Gastroesophageal sphincter (tissue), 4 donors: Measurements from ENCODE around the gene HTR6. TPM values are rescaled to one million over a fixed set of nuclear protein-coding genes. Genes with fewer than 3 reads are reported as not detected.
"Not testable (repeated sequence)": the region's sequence is repeated elsewhere in the genome, so short reads cannot be mapped to it uniquely, and the experiment has no call there.

Experiments
- ATAC-seq: fragments of 150-250 bp; one replicate; pipeline ENCODE4 v1.9.1; 2016; ENCODE audit warnings: mild to moderate bottlenecking, moderate library complexity
- H3K27ac ChIP-seq, 4 donors: fragments of 200-600 bp; sonication (generic) in 3 of 4; 1 replicate in 3 of 4; 2 replicates in 1 of 4; pipeline ENCODE4 v1.5.1; 2016 to 2019
- H3K27me3 ChIP-seq: fragments of 200-600 bp; sonication (generic); one replicate; pipeline ENCODE4 v1.5.1; 2019
- H3K36me3 ChIP-seq, 2 donors: fragments of 200-600 bp; sonication (generic); one replicate each; pipeline ENCODE4 v1.5.1; 2019; ENCODE audit warnings: control low read depth in 1 of 2
- H3K4me1 ChIP-seq, 3 donors: fragments of 200-600 bp; sonication (generic); 1 replicate in 2 of 3; 2 replicates in 1 of 3; pipeline ENCODE4 v1.5.1; 2016 to 2019; ENCODE audit warnings: control low read depth in 2 of 3
- H3K4me3 ChIP-seq, 2 donors: fragments of 200-600 bp; sonication (generic); one replicate each; pipeline ENCODE4 v1.5.1; 2019; ENCODE audit warnings: mild to moderate bottlenecking in 1 of 2, moderate library complexity in 1 of 2
- H3K9me3 ChIP-seq, 3 donors: fragments of 200-600 bp; sonication (generic); one replicate each; pipeline ENCODE4 v1.5.1; 2017 to 2019; ENCODE audit warnings: control low read depth in 2 of 3
- EP300 ChIP-seq: sonication (generic); formaldehyde crosslinking; IDR thresholded peaks from one replicate; pipeline ENCODE4 v1.6.1; 2017; ENCODE audit warnings: antibody characterized with exemption, mild to moderate bottlenecking
- POLR2A ChIP-seq, 2 donors: fragments of 450-650 bp; IDR thresholded peaks; one replicate each; pipeline ENCODE4 v1.6.1; 2017; ENCODE audit warnings: antibody characterized with exemption in 2 of 2, mild to moderate bottlenecking in 2 of 2, moderate library complexity in 1 of 2
- POLR2AphosphoS5 ChIP-seq: sonication (generic); formaldehyde crosslinking; IDR thresholded peaks from one replicate; pipeline ENCODE4 v1.6.1; 2017; ENCODE audit warnings: antibody characterized with exemption
- WGBS, 2 donors: methylation state at CpG; one replicate each; pipeline ENCODE4 v1.1.5; 2018; ENCODE audit warnings: low coverage in 1 of 2; 5-methylcytosine and 5-hydroxymethylcytosine counted together
- total RNA-seq, 4 donors: library from RNA; depleted of rRNA; stranded (reverse); fragments of >200 nt; gene quantifications; one replicate each; pipeline ENCODE4 v1.1.0, GENCODE V29; 2016
- TF ChIP-seq, protein P1 (sequence below), 4 experiments: fragments of 200-600 bp in 2 of 4; fragments of 450-650 bp in 2 of 4; sonication (generic) in 1 of 4; IDR thresholded peaks; one replicate each; pipeline ENCODE4 v1.5.1; 2017 to 2019; ENCODE audit warnings: antibody characterized with exemption in 4 of 4, mild to moderate bottlenecking in 2 of 4, moderate library complexity in 2 of 4

The HTR6 gene
- total RNA-seq, 4 donors from 2014 or later = not detected

DNA sequence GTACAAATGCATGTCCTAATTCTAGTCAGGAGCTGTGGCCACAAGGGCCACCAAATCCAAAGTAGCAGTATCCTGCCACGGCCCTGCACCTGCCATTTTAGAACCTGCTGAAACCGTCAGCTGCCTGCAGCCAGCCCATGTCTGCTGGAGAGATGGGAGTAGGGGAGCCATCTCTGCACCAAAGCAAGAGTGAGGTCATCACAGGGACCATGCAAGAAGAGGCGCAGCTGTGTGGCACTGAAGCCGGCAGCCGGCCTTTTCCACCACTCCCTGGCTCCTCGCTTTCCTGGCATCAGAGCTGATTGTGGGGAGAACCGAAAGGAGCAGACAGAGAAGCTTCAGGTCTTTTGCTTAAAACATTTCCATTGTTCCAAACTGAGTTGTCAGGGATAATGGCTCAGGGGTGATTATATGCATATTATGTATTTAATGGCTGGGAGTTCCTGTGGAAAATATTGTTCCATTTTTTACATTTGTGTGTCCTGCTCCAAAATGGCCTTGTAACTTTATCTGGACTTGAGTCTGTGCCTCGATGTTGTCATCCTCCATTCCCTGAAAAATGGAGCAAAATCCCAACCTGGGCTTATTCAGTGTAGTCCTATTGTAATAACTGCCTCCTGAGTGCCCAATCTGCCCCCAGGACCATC is 39.3 kb upstream of the HTR6 start:
- Histone ChIP-seq H3K36me3 (peaks cover 0 to 57% of the 10 kb centered on the region in 2 donors), H3K4me1 (peaks cover 8 to 78% (median 19%) of the 10 kb centered on the region in 3 donors), H3K9me3 (no peaks in the 10 kb centered on the region), H3K4me3 (no peak overlapping the region), H3K27me3 (no peaks in the 10 kb centered on the region), H3K27ac (peak overlapping the region in 3 of 4 donors; percentile 20 to 56 (median 22))
- ATAC-seq = no peak
- TF ChIP-seq, protein P1, sequence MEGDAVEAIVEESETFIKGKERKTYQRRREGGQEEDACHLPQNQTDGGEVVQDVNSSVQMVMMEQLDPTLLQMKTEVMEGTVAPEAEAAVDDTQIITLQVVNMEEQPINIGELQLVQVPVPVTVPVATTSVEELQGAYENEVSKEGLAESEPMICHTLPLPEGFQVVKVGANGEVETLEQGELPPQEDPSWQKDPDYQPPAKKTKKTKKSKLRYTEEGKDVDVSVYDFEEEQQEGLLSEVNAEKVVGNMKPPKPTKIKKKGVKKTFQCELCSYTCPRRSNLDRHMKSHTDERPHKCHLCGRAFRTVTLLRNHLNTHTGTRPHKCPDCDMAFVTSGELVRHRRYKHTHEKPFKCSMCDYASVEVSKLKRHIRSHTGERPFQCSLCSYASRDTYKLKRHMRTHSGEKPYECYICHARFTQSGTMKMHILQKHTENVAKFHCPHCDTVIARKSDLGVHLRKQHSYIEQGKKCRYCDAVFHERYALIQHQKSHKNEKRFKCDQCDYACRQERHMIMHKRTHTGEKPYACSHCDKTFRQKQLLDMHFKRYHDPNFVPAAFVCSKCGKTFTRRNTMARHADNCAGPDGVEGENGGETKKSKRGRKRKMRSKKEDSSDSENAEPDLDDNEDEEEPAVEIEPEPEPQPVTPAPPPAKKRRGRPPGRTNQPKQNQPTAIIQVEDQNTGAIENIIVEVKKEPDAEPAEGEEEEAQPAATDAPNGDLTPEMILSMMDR (IDR thresholded peaks at IDR 0.05) = no peak
- no peak for TF ChIP-seq EP300
- no peak for TF ChIP-seq POLR2A (IDR thresholded peaks at IDR 0.05)
- no peak for TF ChIP-seq POLR2AphosphoS5
- WGBS, 2 donors = 75 to 81% methylated on average over 5 to 7 of the region's 8 CpGs

DNA sequence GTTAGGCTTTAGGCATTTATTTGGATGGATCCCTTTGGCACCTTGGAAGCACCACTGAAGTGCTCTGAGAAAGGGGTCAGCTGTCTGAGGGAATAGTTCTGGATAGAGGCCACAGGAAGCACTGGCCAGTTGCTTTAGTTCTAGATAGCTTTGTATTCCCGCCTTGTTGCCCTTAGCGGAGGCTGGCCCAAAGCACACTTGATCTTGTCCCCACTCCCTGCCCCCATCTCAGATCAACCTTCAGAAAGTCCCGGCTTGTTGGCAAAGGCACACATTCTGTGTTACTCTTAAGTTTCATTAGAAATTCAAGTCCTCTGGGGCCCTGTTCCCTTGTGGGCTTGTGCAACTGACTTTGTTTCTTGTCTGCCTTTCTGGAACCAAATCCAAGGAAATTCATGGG is 35.8 kb upstream of the HTR6 start:
- ATAC-seq = no peak
- no peaks in the 10 kb centered on the region for H3K9me3 ChIP-seq
- H3K4me3 ChIP-seq = no peak overlapping the region
- 67 to 70% methylated on average over 2 to 3 of the region's 3 CpGs for whole genome bisulfite sequencing, 2 donors
- TF ChIP-seq POLR2AphosphoS5 = no peak
- TF ChIP-seq POLR2A (IDR thresholded peaks at IDR 0.05) = no peak
- TF ChIP-seq, protein P1 (IDR thresholded peaks at IDR 0.05) = no peak
- no peak for TF ChIP-seq EP300
- H3K36me3 ChIP-seq = peaks cover 0 to 51% of the 10 kb centered on the region in 2 donors
- H3K27ac ChIP-seq = no peak overlapping the region
- H3K27me3 ChIP-seq = no peaks in the 10 kb centered on the region
- H3K4me1 ChIP-seq = peaks cover 0 to 44% (median 4%) of the 10 kb centered on the region in 3 donors

DNA sequence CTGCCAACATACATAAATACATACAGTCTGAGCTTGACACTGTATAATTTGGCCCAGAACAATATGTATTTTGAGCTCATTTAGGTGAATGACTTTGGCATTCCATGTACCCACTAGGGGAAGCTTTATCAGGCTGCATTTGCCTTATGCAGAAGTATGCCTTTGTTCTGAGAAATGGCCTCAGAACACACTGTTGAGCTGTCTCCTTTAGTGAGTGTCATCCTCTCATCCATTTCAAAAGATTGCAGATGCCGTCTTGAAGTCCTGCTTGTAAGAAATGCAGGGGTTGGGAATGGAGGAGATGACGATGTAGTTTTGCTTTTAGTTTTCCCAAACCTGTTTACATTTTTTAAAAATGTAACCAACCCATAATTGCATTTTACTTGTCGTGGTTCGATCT is 35.3 kb upstream of the HTR6 start:
- Histone ChIP-seq H3K27ac (no peak overlapping the region), H3K27me3 (no peaks in the 10 kb centered on the region), H3K4me1 (peaks cover 0 to 42% (median 4%) of the 10 kb centered on the region in 3 donors), H3K4me3 (no peak overlapping the region), H3K9me3 (no peaks in the 10 kb centered on the region), H3K36me3 (peaks cover 0 to 47% of the 10 kb centered on the region in 2 donors)
- TF ChIP-seq POLR2A (IDR thresholded peaks at IDR 0.05) (no peak), POLR2AphosphoS5 (no peak), EP300 (no peak)
- TF ChIP-seq, protein P1 (IDR thresholded peaks at IDR 0.05) = no peak
- WGBS, 2 donors = 70 to 86% methylated on average over 3 to 4 of the region's 4 CpGs
- no peak for ATAC-seq

DNA sequence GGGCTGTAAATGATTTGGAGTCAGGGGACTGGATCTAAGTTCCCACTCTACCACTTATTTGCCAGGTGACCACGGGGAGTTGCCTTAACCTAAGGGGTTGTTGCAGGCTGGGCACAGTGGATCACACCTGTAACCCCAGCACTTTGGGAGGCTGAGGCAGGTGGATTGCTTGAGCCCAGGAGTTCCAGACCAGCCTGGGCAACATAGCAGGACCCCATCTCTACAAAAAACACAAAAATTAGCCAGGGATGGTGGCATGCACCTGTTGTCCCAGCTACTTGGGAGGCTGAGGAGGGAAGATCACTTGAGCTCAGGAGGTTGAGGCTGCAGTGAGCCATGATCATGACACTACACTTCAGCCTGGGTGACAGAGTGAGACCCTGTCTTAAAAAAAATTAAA is 34.5 kb upstream of the HTR6 start:
- WGBS, 2 donors = 100% methylated on average over 1 of the region's 1 CpG; no CpG with 5 or more reads in 1 of the 2 donors

DNA sequence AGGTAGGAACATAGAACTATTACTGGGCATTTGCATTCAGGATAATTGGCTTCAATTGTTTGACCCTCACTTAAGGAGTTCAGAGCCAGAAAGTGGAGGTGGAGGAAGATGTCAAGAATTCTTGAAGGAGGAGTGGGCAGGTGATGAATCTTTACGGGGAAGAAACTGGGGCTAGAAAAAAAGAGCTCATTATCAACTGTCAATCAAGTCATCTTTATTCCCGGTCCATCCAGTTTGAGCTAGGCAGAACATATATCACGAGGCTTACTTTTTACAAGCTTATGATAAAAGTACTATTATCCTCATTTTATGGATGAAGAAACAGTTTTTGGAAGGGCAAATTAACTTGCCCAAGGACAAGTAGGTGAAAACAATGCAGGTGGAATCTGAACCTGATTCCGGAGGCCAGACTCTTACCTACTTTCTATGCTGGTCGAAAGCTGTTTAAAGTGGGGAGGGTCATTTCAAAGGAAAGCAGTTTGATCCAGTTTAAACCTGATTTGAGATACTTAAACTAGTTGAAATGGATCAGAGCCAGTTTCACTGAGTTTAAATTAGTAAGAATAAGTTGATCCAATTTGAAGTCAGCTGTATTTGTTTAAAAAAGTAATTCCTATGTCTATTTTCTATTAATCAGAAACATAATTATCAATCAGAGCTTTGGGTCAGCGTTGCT is 33.8 kb upstream of the HTR6 start:
- no peak for ATAC-seq
- H3K36me3 ChIP-seq = peaks cover 0 to 32% of the 10 kb centered on the region in 2 donors
- no peaks in the 10 kb centered on the region for H3K27me3 ChIP-seq
- no peak overlapping the region for H3K27ac ChIP-seq
- TF ChIP-seq POLR2AphosphoS5 (no peak), POLR2A (IDR thresholded peaks at IDR 0.05) (no peak), EP300 (no peak)
- TF ChIP-seq, protein P1 (IDR thresholded peaks at IDR 0.05) = no peak
- no peak overlapping the region for H3K4me3 ChIP-seq
- WGBS, 2 donors = 83 to 85% methylated on average over 4 to 6 of the region's 6 CpGs
- no peaks in the 10 kb centered on the region for H3K9me3 ChIP-seq
- peaks cover 0 to 33% (median 2%) of the 10 kb centered on the region in 3 donors for H3K4me1 ChIP-seq

More for the DNA sequence above, 34.5 kb upstream of the HTR6 start:
- H3K27ac ChIP-seq, H3K27me3 ChIP-seq, ATAC-seq, H3K4me3 ChIP-seq, H3K9me3 ChIP-seq: not testable (repeated sequence)
- Histone ChIP-seq H3K36me3 (peaks cover 0 to 38% of the 10 kb centered on the region in 2 donors), H3K4me1 (peaks cover 0 to 37% (median 4%) of the 10 kb centered on the region in 3 donors)
